Erythroblast (primary cell): ENCODE data around the gene NOXA1.

ENCODE experiments used
- GATA1 ChIP-seq: IDR thresholded peaks from 2 replicates; pipeline ENCODE4 v1.6.1; 2011; ENCODE audit warnings: low read depth, mild to moderate bottlenecking, control low read depth, low read length, moderate library complexity
- POLR2A ChIP-seq: IDR thresholded peaks from 2 replicates; pipeline ENCODE4 v1.6.1; 2011; ENCODE audit warnings: mild to moderate bottlenecking, low read length

- TF ChIP-seq POLR2A (no peak), GATA1 (no peak)
These were observed 31.6 kb downstream of the NOXA1 start for GRCh38 chr9:137454597-137455358.
